ENCODE measurements around the gene HSD11B1. TPM values are rescaled to one million over a fixed set of nuclear protein-coding genes. Genes with fewer than 3 reads are reported as not detected.

Gene HSD11B1
- polyA plus RNA-seq, 3 donors: not detected

GRCh38 chr1:209723265-209723664 lies 18.6 kb downstream of the HSD11B1 start:
- H3K36me3 ChIP-seq (replicated peaks in 1 of 2; ENCODE audit: control insufficient read depth in 1 of 2, insufficient read depth in 2 of 2, low read length in 2 of 2): no peaks in the 10 kb centered on the region
- H3K27ac ChIP-seq (ENCODE audit: low read depth in 1 of 2, low read length in 2 of 2): no peak overlapping the region
- H3K4me2 ChIP-seq (replicated peaks; ENCODE audit: extremely low read depth, low read length, poor library complexity, severe bottlenecking): no peak overlapping the region
- Mint-ChIP-seq H3K36me3 (peaks cover 0 to 2% of the 10 kb centered on the region in 2 donors), H3K4me1 (no peaks in the 10 kb centered on the region), H3K4me3 (no peak overlapping the region), H3K27ac (no peak overlapping the region), H3K27me3 (ENCODE audit: low read depth in 3 of 3) (peaks cover 0 to 2% (median 0%) of the 10 kb centered on the region in 3 donors), H3K9me3 (no peaks in the 10 kb centered on the region)
- TF ChIP-seq, protein P1, sequence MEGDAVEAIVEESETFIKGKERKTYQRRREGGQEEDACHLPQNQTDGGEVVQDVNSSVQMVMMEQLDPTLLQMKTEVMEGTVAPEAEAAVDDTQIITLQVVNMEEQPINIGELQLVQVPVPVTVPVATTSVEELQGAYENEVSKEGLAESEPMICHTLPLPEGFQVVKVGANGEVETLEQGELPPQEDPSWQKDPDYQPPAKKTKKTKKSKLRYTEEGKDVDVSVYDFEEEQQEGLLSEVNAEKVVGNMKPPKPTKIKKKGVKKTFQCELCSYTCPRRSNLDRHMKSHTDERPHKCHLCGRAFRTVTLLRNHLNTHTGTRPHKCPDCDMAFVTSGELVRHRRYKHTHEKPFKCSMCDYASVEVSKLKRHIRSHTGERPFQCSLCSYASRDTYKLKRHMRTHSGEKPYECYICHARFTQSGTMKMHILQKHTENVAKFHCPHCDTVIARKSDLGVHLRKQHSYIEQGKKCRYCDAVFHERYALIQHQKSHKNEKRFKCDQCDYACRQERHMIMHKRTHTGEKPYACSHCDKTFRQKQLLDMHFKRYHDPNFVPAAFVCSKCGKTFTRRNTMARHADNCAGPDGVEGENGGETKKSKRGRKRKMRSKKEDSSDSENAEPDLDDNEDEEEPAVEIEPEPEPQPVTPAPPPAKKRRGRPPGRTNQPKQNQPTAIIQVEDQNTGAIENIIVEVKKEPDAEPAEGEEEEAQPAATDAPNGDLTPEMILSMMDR (IDR thresholded peaks at IDR 0.05): no peak
- H3K9ac ChIP-seq (ENCODE audit: insufficient read depth, low read length, poor library complexity, severe bottlenecking): no peak overlapping the region
- H3K27me3 ChIP-seq (ENCODE audit: control insufficient read depth in 2 of 2, insufficient read depth in 2 of 2, low read length in 2 of 2): no peaks in the 10 kb centered on the region
- no peak for DNase-seq
- intact Hi-C loops (cut with micrococcal nuclease): no loop called here
- no peak overlapping the region for H2AFZ ChIP-seq (ENCODE audit: insufficient read depth, low read depth, low read length, poor library complexity, severe bottlenecking)
- no peaks in the 10 kb centered on the region for H4K20me1 ChIP-seq (ENCODE audit: insufficient read depth, low read length)
- WGBS (ENCODE audit: insufficient coverage): 100% methylated on average over 1 of the region's 3 CpGs
- H3K9me3 ChIP-seq (replicated peaks in 1 of 2; ENCODE audit: control insufficient read depth in 1 of 2, insufficient read depth in 1 of 2, low read length in 2 of 2): no peaks in the 10 kb centered on the region
- no peaks in the 10 kb centered on the region for H3K4me1 ChIP-seq (ENCODE audit: control insufficient read depth in 1 of 2, insufficient read depth in 2 of 2, low read length in 2 of 2)
- no peak overlapping the region for H3K4me3 ChIP-seq (replicated peaks in 1 of 3; ENCODE audit: low read depth in 2 of 3, low read length in 3 of 3)
- no peaks in the 10 kb centered on the region for H3K79me2 ChIP-seq (ENCODE audit: insufficient read depth, low read length)

DNA sequence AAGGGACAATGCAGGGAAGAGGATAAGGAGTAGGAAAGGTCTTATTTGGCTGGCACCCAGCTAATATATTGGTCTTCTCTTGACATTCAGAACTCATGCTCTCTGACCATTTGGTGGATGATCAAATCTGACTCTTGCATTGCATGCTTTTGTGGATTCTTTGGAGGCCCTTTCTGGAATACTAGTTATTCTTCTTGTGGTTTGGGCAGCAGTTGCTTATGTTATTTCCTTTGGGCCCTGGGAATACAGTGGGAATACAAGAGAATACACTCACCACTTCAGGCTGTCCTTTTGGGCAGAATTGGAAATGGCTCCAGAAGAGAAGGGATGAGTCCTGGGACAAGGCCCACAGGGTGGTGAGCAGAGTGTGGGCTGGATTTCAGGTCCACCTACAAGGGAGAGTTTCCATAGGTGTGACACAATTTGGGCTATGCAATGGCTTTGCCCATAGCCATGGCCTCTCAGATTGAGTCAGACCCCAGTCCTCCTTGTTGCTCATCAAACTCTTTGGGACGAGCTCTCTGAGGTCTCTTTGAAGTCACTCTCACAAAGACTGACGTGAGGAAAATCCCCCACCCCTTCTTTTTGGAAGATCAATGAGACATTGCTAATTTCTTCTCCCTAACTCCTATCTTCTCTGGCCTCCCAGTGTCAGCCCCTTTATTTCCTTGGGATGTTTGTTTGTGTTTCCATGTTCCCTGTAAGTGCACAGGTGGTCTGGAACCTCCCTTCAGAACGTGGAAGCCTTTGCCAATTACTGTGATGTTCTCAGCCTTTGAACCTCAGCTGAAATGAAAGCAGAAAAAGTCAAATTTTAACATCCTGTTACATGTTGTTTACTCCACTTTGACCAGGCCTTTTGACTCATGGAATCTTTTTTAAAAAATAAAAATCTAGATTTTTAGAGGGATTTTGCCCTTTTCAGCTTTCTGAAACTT lies 19.4 kb downstream of the HSD11B1 start:
- intact Hi-C loops (cut with micrococcal nuclease): no loop called here
- H2AFZ ChIP-seq (ENCODE audit: insufficient read depth, low read depth, low read length, poor library complexity, severe bottlenecking): no peak overlapping the region
- H3K4me1 Mint-ChIP-seq: no peaks in the 10 kb centered on the region
- no peak overlapping the region for H3K9ac ChIP-seq (ENCODE audit: insufficient read depth, low read length, poor library complexity, severe bottlenecking)
- H3K27ac ChIP-seq (ENCODE audit: low read depth in 1 of 2, low read length in 2 of 2): no peak overlapping the region
- H3K27me3 ChIP-seq (ENCODE audit: control insufficient read depth in 2 of 2, insufficient read depth in 2 of 2, low read length in 2 of 2): no peaks in the 10 kb centered on the region
- no peak overlapping the region for H3K4me3 ChIP-seq (replicated peaks in 1 of 3; ENCODE audit: low read depth in 2 of 3, low read length in 3 of 3)
- H3K4me2 ChIP-seq (replicated peaks; ENCODE audit: extremely low read depth, low read length, poor library complexity, severe bottlenecking): no peak overlapping the region
- whole genome bisulfite sequencing (ENCODE audit: insufficient coverage): 97% methylated on average over 3 of the region's 3 CpGs
- H3K27me3 Mint-ChIP-seq (ENCODE audit: low read depth in 3 of 3): peaks cover 0 to 2% (median 0%) of the 10 kb centered on the region in 3 donors
- H3K9me3 Mint-ChIP-seq: no peaks in the 10 kb centered on the region
- TF ChIP-seq, protein P1 (IDR thresholded peaks at IDR 0.05): no peak
- no peak overlapping the region for H3K4me3 Mint-ChIP-seq
- no peaks in the 10 kb centered on the region for H3K36me3 ChIP-seq (replicated peaks in 1 of 2; ENCODE audit: control insufficient read depth in 1 of 2, insufficient read depth in 2 of 2, low read length in 2 of 2)
- no peaks in the 10 kb centered on the region for H3K79me2 ChIP-seq (ENCODE audit: insufficient read depth, low read length)
- no peak overlapping the region for H3K27ac Mint-ChIP-seq
- H3K4me1 ChIP-seq (ENCODE audit: control insufficient read depth in 1 of 2, insufficient read depth in 2 of 2, low read length in 2 of 2): no peaks in the 10 kb centered on the region
- H3K9me3 ChIP-seq (replicated peaks in 1 of 2; ENCODE audit: control insufficient read depth in 1 of 2, insufficient read depth in 1 of 2, low read length in 2 of 2): no peaks in the 10 kb centered on the region
- no peaks in the 10 kb centered on the region for H4K20me1 ChIP-seq (ENCODE audit: insufficient read depth, low read length)
- peaks cover 0 to 2% of the 10 kb centered on the region in 2 donors for H3K36me3 Mint-ChIP-seq
- DNase-seq: no peak

All from CD14-positive monocyte (primary cell).